DOHH2 (cell line): ENCODE results near the gene MCCC2.

Source experiments
- EZH2phosphoT487 ChIP-seq: fragments of 200-600 bp; sonication (generic); IDR thresholded peaks from 2 replicates; pipeline ENCODE4 v1.6.1; 2017; ENCODE audit warnings: borderline replicate concordance, mild to moderate bottlenecking, antibody characterized with exemption, low read length, moderate library complexity, mixed read lengths
- TF ChIP-seq, protein P1 (sequence below): fragments of 200-600 bp; sonication (generic); IDR thresholded peaks from one replicate; pipeline ENCODE4 v1.5.1; 2014; ENCODE audit warnings: antibody characterized with exemption, mild to moderate bottlenecking, low read depth, low read length; ENCODE audit not compliant: poor library complexity, severe bottlenecking

DNA sequence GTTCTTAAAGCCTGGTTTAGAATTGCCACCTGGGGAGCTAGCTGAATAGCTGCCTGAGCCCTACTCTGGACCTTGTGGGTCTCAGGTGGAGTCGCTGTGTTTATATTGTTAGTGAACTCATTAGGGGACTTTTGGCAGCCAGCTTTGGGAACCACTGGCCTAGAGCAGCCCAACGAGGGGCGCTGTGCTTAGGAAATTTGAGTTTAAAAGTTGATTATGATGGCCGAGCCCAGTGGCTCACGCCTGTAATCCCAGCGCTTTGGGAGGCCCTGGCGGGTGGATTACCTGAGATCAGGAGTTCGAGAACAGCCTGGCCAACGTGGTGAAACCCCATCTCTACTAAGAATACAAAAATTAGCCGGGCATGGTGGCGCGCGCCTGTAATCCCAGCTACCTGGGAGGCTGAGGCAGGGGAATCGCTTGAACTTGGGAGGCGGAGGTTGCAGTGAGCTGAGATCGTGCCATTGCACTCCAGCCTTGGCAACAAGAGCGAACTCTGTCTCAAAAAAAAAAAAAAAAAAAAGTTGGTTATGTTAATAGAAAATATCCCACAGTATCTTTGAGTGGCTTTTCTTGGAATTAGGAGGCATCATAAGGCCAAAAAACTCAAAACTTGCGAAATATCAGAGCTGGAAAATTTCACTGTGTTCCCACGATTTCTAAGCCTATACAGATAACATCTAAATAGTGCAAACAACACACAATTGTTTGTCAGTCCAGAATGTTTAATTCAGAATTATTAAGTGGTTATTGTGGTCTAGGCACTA is 809 bp downstream of the MCCC2 start:
- TF ChIP-seq, protein P1, sequence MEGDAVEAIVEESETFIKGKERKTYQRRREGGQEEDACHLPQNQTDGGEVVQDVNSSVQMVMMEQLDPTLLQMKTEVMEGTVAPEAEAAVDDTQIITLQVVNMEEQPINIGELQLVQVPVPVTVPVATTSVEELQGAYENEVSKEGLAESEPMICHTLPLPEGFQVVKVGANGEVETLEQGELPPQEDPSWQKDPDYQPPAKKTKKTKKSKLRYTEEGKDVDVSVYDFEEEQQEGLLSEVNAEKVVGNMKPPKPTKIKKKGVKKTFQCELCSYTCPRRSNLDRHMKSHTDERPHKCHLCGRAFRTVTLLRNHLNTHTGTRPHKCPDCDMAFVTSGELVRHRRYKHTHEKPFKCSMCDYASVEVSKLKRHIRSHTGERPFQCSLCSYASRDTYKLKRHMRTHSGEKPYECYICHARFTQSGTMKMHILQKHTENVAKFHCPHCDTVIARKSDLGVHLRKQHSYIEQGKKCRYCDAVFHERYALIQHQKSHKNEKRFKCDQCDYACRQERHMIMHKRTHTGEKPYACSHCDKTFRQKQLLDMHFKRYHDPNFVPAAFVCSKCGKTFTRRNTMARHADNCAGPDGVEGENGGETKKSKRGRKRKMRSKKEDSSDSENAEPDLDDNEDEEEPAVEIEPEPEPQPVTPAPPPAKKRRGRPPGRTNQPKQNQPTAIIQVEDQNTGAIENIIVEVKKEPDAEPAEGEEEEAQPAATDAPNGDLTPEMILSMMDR: no peak
- TF ChIP-seq EZH2phosphoT487: no peak
